ENCODE results near the gene SGPP2.

Gene SGPP2

DNA sequence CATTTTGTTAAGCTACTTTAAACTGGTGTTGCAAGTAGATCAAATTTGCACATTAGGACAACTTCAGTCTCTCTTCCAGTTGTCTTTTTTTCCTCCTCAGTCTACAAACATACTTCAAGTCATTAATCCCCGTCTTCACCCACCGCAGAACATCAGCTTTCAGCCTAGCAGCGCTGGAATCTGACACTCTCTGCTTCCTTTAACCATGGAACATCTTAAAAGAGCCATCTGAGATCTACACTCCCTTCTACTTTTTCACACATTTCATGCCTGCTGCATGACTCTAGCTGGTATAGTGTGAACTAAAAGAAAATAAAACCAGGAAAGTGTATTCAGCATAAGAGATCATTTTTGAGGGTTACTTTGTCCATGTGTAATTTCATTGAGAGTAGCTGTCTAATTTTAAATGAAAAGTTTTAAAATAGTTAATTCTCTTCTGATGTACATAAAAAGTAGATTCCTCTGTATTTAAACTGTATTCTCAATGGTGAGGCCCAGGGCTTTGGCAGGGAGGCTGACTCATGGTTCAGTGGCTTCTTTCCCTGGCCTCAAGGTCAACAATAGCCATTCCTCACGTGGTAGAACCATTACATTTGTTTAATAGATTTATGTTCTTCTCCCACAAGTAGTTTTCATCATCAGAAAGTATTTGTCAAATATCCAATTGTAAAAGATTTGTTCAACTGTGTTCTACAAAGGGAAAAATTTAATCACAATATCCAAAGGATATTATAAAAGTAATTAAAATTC, 16.5 kb downstream of the SGPP2 start:
- TF ChIP-seq, protein P1, sequence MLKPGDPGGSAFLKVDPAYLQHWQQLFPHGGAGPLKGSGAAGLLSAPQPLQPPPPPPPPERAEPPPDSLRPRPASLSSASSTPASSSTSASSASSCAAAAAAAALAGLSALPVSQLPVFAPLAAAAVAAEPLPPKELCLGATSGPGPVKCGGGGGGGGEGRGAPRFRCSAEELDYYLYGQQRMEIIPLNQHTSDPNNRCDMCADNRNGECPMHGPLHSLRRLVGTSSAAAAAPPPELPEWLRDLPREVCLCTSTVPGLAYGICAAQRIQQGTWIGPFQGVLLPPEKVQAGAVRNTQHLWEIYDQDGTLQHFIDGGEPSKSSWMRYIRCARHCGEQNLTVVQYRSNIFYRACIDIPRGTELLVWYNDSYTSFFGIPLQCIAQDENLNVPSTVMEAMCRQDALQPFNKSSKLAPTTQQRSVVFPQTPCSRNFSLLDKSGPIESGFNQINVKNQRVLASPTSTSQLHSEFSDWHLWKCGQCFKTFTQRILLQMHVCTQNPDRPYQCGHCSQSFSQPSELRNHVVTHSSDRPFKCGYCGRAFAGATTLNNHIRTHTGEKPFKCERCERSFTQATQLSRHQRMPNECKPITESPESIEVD (tag by site-specific recombination; IDR thresholded peaks at IDR 0.05), result peak; percentile 59
- TF ChIP-seq WT1 (tag by site-specific recombination; IDR thresholded peaks at IDR 0.05) (peak; percentile 28; the same call in 1 of the 2 replicates), ZNF366 (tag by site-specific recombination; conservative IDR thresholded peaks at IDR 0.05) (0 out of 2 replicates have a peak, but pooled peaks have one; percentile 29), TRIM28 (IDR thresholded peaks at IDR 0.05; ENCODE audit: borderline replicate concordance, low read length) (peak; percentile 54; the same call in 1 of the 2 replicates), ZEB2 (tag by site-specific recombination; IDR thresholded peaks at IDR 0.05) (no peak), ZBTB17 (tag by site-specific recombination; IDR thresholded peaks at IDR 0.05) (peak; percentile 60; the same call in 1 of the 2 replicates), ZBTB20 (tag by site-specific recombination; IDR thresholded peaks at IDR 0.05) (peak; percentile 35; the same call in 1 of the 2 replicates)
- TF ChIP-seq, protein P2, sequence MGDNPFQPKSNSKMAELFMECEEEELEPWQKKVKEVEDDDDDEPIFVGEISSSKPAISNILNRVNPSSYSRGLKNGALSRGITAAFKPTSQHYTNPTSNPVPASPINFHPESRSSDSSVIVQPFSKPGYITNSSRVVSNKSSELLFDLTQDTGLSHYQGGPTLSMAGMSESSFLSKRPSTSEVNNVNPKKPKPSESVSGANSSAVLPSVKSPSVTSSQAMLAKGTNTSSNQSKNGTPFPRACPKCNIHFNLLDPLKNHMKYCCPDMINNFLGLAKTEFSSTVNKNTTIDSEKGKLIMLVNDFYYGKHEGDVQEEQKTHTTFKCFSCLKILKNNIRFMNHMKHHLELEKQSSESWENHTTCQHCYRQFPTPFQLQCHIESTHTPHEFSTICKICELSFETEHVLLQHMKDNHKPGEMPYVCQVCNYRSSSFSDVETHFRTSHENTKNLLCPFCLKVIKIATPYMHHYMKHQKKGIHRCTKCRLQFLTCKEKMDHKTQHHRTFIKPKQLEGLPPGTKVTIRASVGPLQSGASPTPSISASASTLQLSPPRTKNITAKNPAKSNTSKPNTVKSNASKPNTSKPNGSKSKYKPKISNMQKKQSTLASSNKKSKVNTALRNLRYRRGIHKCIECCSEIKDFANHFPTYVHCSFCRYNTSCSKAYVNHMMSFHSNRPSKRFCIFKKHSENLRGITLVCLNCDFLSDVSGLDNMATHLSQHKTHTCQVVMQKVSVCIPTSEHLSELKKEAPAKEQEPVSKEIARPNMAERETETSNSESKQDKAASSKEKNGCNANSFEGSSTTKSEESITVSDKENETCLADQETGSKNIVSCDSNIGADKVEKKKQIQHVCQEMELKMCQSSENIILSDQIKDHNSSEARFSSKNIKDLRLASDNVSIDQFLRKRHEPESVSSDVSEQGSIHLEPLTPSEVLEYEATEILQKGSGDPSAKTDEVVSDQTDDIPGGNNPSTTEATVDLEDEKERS (tag by site-specific recombination; IDR thresholded peaks at IDR 0.05), result no peak
- H3K27ac ChIP-seq (ENCODE audit: extremely low read depth, low read depth, low read length), result no peak overlapping the region
- no peaks in the 10 kb centered on the region for H3K9me3 ChIP-seq (ENCODE audit: control insufficient read depth, insufficient read depth, low read depth, low read length)
- peaks cover 26% of the 10 kb centered on the region for H3K4me1 ChIP-seq (ENCODE audit: control insufficient read depth, insufficient read depth, low read length)
- H3K4me3 ChIP-seq (ENCODE audit: low read depth, low read length), result no peak overlapping the region
- CTCF ChIA-PET, result interaction anchor here (1.1 kb wide), 1 partner anchor 415 kb away, joined by 3 read pairs; no protein-coding TSS in a partner anchor
- POLR2A ChIA-PET, result interaction anchor here (0.8 kb wide), 1 partner anchor 8 kb away, joined by 3 read pairs; no protein-coding TSS in a partner anchor
- no peaks in the 10 kb centered on the region for H3K36me3 ChIP-seq (ENCODE audit: control insufficient read depth in 2 of 2, insufficient read depth in 1 of 2, low read length in 2 of 2)

DNA sequence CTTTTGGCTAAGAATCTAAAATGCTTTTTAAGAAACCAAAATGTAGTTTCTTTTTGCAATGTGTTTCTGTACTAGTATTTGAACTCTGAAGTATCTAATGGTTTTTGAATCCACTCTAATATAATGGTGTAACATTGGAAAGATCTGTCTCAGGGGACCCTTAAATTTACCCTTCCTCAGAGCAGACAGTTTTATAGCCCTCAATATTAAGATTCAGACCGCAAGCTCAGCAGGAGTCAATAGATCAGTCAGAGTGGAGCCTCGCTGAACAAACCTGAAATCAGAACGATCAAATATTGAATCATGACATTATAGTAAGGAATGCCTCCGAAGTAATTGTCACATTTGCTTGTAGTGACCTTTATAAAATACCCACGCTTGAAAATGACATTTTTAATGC, 18.3 kb downstream of the SGPP2 start:
- no peaks in the 10 kb centered on the region for H3K9me3 ChIP-seq (ENCODE audit: control insufficient read depth, insufficient read depth, low read depth, low read length)
- POLR2A ChIA-PET, result no interaction called here
- CTCF ChIA-PET, result no interaction called here
- no peak overlapping the region for H3K4me3 ChIP-seq (ENCODE audit: low read depth, low read length)
- H3K4me1 ChIP-seq (ENCODE audit: control insufficient read depth, insufficient read depth, low read length), result peaks cover 28% of the 10 kb centered on the region
- H3K27ac ChIP-seq (ENCODE audit: extremely low read depth, low read depth, low read length), result no peak overlapping the region
- no peaks in the 10 kb centered on the region for H3K36me3 ChIP-seq (ENCODE audit: control insufficient read depth in 2 of 2, insufficient read depth in 1 of 2, low read length in 2 of 2)
- peak; percentile 68; the same call in 1 of the 2 replicates for TF ChIP-seq ZNF488 (tag by site-specific recombination; IDR thresholded peaks at IDR 0.05)
- TF ChIP-seq OSR2 (tag by site-specific recombination; IDR thresholded peaks at IDR 0.05), result peak; percentile 82
- peak; percentile 97 for TF ChIP-seq TCF7L2 (IDR thresholded peaks at IDR 0.05; ENCODE audit: borderline replicate concordance, low read depth, low read length)
- TF ChIP-seq GFI1B (tag by site-specific recombination; IDR thresholded peaks at IDR 0.05), result peak; percentile 97
- no peak for TF ChIP-seq ZNF549 (tag by site-specific recombination; IDR thresholded peaks at IDR 0.05)
- no peak for TF ChIP-seq GLI4 (tag by site-specific recombination; IDR thresholded peaks at IDR 0.05)
- peak; percentile 56; the same call in 1 of the 2 replicates for TF ChIP-seq BCL11A (tag by site-specific recombination; IDR thresholded peaks at IDR 0.05; ENCODE audit: low read depth)
- TF ChIP-seq IKZF3 (tag by site-specific recombination; IDR thresholded peaks at IDR 0.05), result peak; percentile 87
- TF ChIP-seq SP2 (tag by site-specific recombination; IDR thresholded peaks at IDR 0.05), result 0 out of 2 replicates have a peak, but pooled peaks have one; percentile 19
- TF ChIP-seq ZSCAN23 (tag by site-specific recombination; IDR thresholded peaks at IDR 0.05), result no peak
- TF ChIP-seq, protein P1 (tag by site-specific recombination; IDR thresholded peaks at IDR 0.05), result peak; percentile 85
- TF ChIP-seq TRIM28 (IDR thresholded peaks at IDR 0.05; ENCODE audit: borderline replicate concordance, low read length), result peak; percentile 82; the same call in 1 of the 2 replicates
- TF ChIP-seq ZNF843 (tag by site-specific recombination; IDR thresholded peaks at IDR 0.05), result peak; percentile 96
- TF ChIP-seq BCL11B (tag by site-specific recombination; IDR thresholded peaks at IDR 0.05; ENCODE audit: low read depth), result peak; percentile 56; the same call in 1 of the 2 replicates
- TF ChIP-seq ZXDB (tag by site-specific recombination; IDR thresholded peaks at IDR 0.05), result peak; percentile 72
- 0 out of 2 replicates have a peak, but pooled peaks have one; percentile 45 for TF ChIP-seq INSM2 (tag by site-specific recombination; IDR thresholded peaks at IDR 0.05)
- 0 out of 2 replicates have a peak, but pooled peaks have one; percentile 11 for TF ChIP-seq ZNF2 (tag by site-specific recombination; IDR thresholded peaks at IDR 0.05)
- peak; percentile 87 for TF ChIP-seq FEZF1 (tag by site-specific recombination; IDR thresholded peaks at IDR 0.05)
- peak; percentile 51 for TF ChIP-seq GLIS1 (tag by site-specific recombination; IDR thresholded peaks at IDR 0.05)
